T-helper 1 cell (primary cell): Measurements from ENCODE around the gene ZNF766.
A peak's percentile ranks its signal among the peaks of the same experiment; 100 is the strongest.
"Not testable (repeated sequence)": the region's sequence is repeated elsewhere in the genome, so short reads cannot be mapped to it uniquely, and the experiment has no call there.

ENCODE experiments used
- DNase-seq, 5 donors: peaks; one replicate each; pipeline ENCODE4 v3.0.0-alpha.2; 2012 to 2020

Gene ZNF766

DNA sequence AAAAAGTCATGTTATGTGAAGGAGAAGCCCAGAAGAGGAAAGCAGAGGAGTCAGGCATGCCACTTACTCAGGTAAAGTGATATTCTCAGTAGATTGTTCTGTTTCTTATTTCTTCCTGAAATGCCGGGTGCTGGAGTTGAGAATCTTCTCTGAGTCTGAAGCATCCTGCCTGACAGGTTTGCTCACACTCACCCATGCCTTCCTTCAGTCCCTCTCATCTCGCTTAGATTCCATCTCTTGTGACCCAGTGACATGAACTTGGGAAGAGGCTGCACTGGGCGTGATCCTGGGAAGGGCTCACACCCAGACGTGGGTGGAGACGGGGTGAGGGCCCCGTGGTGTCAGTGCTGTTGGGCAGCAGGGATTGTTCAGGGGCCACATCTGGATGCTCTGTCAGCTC lies 8.1 kb downstream of the ZNF766 start:
- no peak for DNase-seq

DNA sequence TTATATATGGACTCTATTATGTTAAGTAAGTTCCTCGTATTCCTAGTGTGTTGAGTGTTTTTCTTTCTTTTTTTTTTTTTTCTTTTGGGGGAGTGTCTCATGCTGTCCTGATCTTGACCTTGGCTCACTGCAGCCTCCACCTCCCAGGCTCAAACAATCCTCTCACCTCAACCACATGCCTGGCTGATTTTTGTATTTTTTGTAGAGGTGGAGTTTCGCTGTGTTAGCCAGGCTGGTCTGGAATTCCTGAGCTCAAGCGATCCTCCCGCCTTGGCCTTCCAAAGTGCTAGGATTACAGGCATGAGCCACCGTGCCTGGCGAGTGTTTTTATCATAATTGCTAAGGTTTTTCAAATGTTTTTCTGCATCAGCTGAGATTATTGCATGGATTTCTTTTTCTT lies 16.9 kb downstream of the ZNF766 start:
- DNase-seq: no peak

DNA sequence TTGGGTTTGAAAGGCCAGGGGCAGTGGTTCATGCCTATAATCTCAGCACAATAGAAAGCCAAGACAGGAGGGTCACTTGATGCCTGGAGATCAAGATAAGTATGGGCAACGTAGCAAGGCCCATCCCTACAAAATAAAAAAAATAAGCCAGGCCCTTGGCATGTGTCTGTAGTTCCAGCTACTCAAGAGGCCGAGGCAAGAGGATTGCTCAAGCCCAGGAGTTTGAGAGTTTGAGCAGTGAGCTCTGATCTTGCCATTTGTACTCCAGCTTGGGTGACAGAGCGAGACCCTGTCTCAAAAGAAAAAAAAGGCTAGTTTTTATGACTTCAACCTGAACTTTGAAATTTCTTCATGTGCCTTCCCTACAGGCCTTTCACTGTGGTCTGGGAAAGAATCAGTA lies 22.4 kb downstream of the ZNF766 start:
- DNase-seq: no peak

- not testable (repeated sequence) for DNase-seq
Measured at GRCh38 chr19:52292946-52293345, 23.6 kb downstream of the ZNF766 start.

- DNase-seq: no peak
Measured at GRCh38 chr19:52296400-52296772, 27.0 kb downstream of the ZNF766 start.

GRCh38 chr19:52296773-52297600 lies 27.6 kb downstream of the ZNF766 start, which contains the start of gene ZNF480:
ZNF480 (plus strand) TSS chr19:52297169; CDS start chr19:52300413, 3,244 bp downstream.
- peak; percentile 77 to 87 (median 81) for DNase-seq

GRCh38 chr19:52297601-52298364 lies 28.4 kb downstream of the ZNF766 start:
- DNase-seq: no peak

DNA sequence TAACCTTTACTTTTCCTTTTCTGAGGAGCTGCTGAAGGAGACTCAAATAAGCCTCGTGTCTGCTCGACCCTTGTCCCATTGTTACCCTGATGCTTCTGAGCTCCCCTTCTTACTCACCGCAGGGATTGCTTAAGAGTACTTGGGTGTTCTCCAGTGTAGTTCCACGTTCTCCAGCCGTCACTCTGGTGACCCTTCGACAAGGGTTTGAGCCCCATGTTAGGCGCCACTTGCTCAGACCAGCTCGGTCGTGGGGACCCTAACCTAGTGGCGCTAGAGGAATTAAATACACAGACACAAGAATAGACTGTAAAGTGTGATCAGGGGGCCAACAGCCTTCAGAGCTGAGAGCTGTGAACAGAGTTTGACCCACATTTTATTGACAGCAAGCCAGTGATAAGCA lies 37.9 kb downstream of the ZNF766 start:
- no peak for DNase-seq

GRCh38 chr19:52322429-52322828 lies 53.0 kb downstream of the ZNF766 start:
- DNase-seq: no peak

DNA sequence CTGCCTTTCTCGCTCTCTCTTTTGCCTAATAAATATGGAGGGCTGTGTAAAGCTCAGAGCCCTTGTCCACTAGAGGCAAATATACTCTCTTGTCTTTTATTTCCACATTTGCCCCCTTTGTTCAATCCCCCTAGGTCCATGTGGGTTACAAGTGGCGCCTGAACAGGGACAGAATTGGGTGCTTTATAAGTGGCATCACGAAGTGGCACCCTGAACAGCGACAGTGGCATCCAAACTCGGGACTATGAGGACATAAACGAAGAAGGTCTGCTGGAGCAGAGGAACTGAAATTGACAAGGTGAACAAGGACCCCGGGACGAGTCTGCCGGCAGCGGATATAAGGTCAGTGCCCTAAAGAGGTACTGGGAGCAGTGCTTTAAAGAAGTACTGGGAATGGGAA lies 62.4 kb downstream of the ZNF766 start:
- DNase-seq: no peak

DNA sequence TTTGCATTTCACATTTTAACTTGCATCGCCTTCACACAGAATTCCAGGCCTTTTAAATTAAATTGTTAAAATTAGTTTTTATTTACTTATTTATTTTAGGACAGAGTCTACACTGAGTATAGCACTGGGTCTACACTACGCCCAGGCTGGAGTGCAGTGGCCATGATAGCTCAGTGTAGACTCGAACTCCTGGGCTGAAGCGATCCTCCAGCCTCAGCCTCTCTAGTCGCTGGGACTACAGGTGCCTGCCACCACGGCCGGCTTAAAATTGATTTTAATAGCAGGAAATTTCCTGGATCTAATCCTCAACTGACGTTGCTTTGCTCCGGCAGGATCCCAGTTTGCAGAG lies 66.4 kb downstream of the ZNF766 start:
- no peak for DNase-seq

DNA sequence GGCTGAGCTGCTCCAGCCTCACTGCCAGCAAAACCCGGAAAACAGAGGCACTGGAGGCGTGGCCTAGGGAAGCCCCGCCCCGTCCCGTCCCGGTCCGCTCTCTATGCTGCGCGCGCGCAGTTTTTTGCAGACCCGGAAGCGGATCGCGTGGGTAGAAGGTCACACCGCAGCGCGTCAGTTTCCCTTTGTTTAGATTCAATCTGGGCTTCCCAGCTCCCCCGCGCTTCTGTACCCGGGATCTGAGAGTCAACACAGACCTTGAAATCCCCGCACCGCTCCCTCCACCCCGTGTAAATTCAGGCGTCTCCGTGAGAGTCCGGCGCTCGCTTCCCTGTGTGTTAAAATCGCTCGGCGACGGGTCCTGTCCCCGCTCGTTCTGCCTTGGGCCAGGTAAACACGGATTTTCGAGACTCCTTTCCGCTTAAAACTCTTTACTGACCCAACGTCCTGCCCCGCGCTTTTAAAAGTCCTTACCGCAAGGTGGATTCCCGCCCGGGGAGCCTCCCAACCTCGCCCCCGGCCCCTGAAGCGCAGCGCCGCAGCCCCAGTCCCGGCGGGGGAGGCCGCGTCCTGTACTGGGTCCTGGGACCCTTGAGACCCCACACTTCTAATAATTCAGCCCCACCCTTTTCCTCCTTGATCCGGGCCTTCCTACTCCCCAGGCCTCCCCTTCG lies 66.9 kb downstream of the ZNF766 start, which contains the start of gene ZNF610:
Gene ZNF610, plus strand, starts transcription at position 127 of the 674 bp plus-strand sequence. CDS start 12,930 bp downstream, outside the sequence.
- DNase-seq: peak; percentile 72 to 84 (median 81)

DNA sequence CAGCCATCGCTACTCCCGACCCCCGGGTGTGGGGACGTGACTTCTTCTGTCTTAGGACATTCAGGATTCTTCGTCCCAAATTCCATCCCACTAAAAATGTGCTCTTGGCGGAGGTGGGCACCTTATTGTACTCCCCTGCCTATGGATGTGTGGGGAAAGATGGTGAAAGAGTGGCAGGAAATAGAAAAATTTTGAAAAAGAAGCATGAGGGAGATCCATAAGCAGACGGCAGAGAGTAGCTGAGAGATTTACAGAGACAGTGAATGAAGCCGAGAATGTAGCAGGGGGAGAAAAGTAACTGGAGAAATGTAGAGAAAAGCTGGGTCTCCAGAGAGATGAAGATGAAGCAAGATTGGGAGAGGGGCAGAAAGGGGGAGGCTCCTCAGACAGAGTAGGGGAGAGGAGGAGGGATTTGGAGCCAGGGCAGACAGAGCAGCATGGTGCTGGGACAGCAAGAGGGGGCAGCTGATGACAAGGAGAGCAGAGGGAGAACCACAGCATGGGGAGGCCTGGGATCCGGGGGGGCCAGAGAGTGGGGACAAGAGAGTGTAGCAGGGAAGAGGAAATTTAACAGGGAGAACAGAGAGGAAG lies 67.5 kb downstream of the ZNF766 start:
- DNase-seq: no peak

DNA sequence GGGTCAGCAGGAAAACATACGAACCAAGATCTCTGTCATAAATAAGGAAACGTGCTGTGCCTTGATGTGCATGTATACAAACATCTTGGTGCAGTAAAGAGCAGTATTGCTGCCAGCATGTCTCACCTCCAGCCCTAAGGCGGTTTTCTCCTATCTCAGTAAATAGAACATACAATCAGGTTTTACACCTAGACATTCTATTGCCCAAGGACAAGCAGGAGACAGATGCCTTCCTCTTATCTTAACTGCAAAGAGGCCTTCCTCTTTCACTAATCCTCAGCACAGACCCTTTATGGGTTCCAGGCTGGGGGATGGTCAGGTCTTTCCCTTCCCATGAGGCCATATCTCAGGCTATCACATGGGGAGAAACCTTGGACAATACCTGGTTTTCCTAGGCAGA lies 69.6 kb downstream of the ZNF766 start:
- DNase-seq: not testable (repeated sequence)

DNA sequence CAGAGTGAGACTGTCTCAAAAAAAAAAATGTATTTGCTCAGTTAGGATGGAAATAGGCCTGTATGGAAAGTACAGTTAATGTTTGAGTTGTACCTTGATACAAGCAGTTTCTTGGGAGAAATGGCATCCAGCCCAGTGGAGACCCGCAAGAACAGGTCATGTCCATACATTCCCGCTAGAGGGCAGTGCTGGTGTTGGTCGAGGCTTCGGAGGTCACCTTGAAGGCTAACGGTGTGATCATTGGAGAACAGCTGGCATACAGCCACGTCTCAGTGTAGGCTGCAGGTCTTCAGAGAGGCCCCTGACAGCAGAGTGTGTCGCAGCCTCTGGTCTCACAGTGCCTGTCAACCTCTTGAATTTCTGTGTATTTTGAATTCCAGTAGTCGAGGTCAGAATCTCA lies 74.2 kb downstream of the ZNF766 start:
- peak; percentile 14 to 43 (median 33) for DNase-seq

DNA sequence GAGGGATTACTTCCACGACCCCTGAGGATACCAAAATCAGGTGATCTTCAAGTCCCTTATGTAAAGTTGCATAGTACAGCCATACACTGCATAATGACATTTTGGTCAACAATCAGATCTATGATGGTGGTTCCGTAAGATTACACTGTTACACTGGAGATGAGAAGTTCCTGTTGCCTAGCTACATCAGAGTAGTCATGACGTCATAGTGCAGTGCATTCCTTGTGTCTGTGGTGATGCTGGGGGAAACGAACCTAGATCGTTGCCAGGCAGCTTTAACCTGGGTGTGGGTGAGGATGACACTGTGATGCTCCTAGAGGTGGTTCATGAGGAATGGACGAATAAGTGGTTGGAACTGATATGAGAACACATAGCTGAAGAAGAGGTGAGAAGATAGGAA lies 75.8 kb downstream of the ZNF766 start:
- DNase-seq: no peak
